ENCODE results near the gene CTDP1.

Gene CTDP1

GRCh38 chr18:79799619-79800370 is 120.2 kb downstream of the CTDP1 start:
- no peak for DNase-seq

GRCh38 chr18:79800371-79801180 is 121.0 kb downstream of the CTDP1 start:
- no peak for DNase-seq

- no peak for DNase-seq
Measured at GRCh38 chr18:79801217-79801616, 121.6 kb downstream of the CTDP1 start.

GRCh38 chr18:79801641-79802040 is 122.0 kb downstream of the CTDP1 start:
- DNase-seq, result no peak

- DNase-seq, result no peak
Measured at GRCh38 chr18:79802298-79802697, 122.7 kb downstream of the CTDP1 start.

- no peak for DNase-seq
Measured at GRCh38 chr18:79803611-79804051, 124.0 kb downstream of the CTDP1 start.

Measured in hippocampal formation (tissue), 2 donors.